ENCODE data around the gene FLNB. TPM values are rescaled to one million over a fixed set of nuclear protein-coding genes. Genes with fewer than 3 reads are reported as not detected.

FLNB gene
- total RNA-seq, 1 donor from 2014 or later: 115 TPM

GRCh38 chr3:58176827-58177489 is 168.7 kb downstream of the FLNB start:
- Histone ChIP-seq H3K27me3 (no peaks in the 10 kb centered on the region), H3K36me3 (no peaks in the 10 kb centered on the region), H3K27ac (no peak overlapping the region), H3K4me3 (no peak overlapping the region), H3K9me3 (no peaks in the 10 kb centered on the region), H3K4me1 (peaks cover 21% of the 10 kb centered on the region)
- intact Hi-C loops (cut with DNase I): no loop called here
- DNase-seq (no peak), ATAC-seq (no peak)
- no peak for TF ChIP-seq CTCF (IDR thresholded peaks at IDR 0.05)

- Histone ChIP-seq H3K27ac (no peak overlapping the region), H3K36me3 (no peaks in the 10 kb centered on the region), H3K4me3 (peak overlapping the region; percentile 43), H3K4me1 (peaks cover 21% of the 10 kb centered on the region), H3K9me3 (no peaks in the 10 kb centered on the region), H3K27me3 (no peaks in the 10 kb centered on the region)
- intact Hi-C loops (cut with DNase I): no loop called here
- TF ChIP-seq CTCF (IDR thresholded peaks at IDR 0.05): peak; percentile 97
- peak; percentile 91 for ATAC-seq
- peak; percentile 94 for DNase-seq
Observed at GRCh38 chr3:58177747-58178527, 169.7 kb downstream of the FLNB start.

GRCh38 chr3:58178528-58179234 is 170.5 kb downstream of the FLNB start:
- intact Hi-C loops (cut with DNase I): no loop called here
- peaks cover 21% of the 10 kb centered on the region for H3K4me1 ChIP-seq
- ATAC-seq: no peak
- no peaks in the 10 kb centered on the region for H3K27me3 ChIP-seq
- H3K9me3 ChIP-seq: no peaks in the 10 kb centered on the region
- H3K4me3 ChIP-seq: no peak overlapping the region
- H3K36me3 ChIP-seq: no peaks in the 10 kb centered on the region
- no peak overlapping the region for H3K27ac ChIP-seq
- TF ChIP-seq CTCF (IDR thresholded peaks at IDR 0.05): no peak
- no peak for DNase-seq

- H3K27me3 ChIP-seq: no peaks in the 10 kb centered on the region
- H3K9me3 ChIP-seq: no peaks in the 10 kb centered on the region
- no peak overlapping the region for H3K4me3 ChIP-seq
- H3K36me3 ChIP-seq: no peaks in the 10 kb centered on the region
- TF ChIP-seq CTCF (IDR thresholded peaks at IDR 0.05): no peak
- no peak for ATAC-seq
- intact Hi-C loops (cut with DNase I): no loop called here
- H3K4me1 ChIP-seq: peaks cover 21% of the 10 kb centered on the region
- no peak for DNase-seq
- H3K27ac ChIP-seq: no peak overlapping the region
Observed at GRCh38 chr3:58179235-58180098, 171.2 kb downstream of the FLNB start.

All from upper lobe of right lung (tissue), 1 donor.